GM18951 (cell line): ENCODE results near the gene MCOLN3.

Experiments used
- POLR2A ChIP-seq: IDR thresholded peaks from 4 replicates; pipeline ENCODE4 v1.6.1; 2011; ENCODE audit warnings: mild to moderate bottlenecking; ENCODE audit not compliant: insufficient read length, insufficient read depth; ENCODE audit errors: extremely low read depth
- in situ Hi-C: fragments of 300-500 bp; cut with MboI; formaldehyde crosslinking; loops from one replicate; pipeline ENCODE4 v1.12.0; 2022; ENCODE audit warnings: low sequenced_read_pairs, mixed read lengths, inconsistent platforms; ENCODE audit not compliant: unreplicated experiment

The MCOLN3 gene

GRCh38 chr1:85048296-85049064, at the start of gene MCOLN3:
MCOLN3 (minus strand) TSS chr1:85048500; CDS start chr1:85045360, 3,140 bp downstream.
- in situ Hi-C loops = no loop called here
- peak; percentile 32 for TF ChIP-seq POLR2A

GRCh38 chr1:85093644-85094043, 45.3 kb upstream of the MCOLN3 start:
- TF ChIP-seq POLR2A = no peak
- in situ Hi-C loops = no loop called here

GRCh38 chr1:85091671-85092280, 43.5 kb upstream of the MCOLN3 start:
- in situ Hi-C loops = no loop called here
- TF ChIP-seq POLR2A = no peak

- no peak for TF ChIP-seq POLR2A
- in situ Hi-C loops = no loop called here
Observed at GRCh38 chr1:85090225-85090624, 41.9 kb upstream of the MCOLN3 start.

- no peak for TF ChIP-seq POLR2A
- in situ Hi-C loops = no loop called here
Observed at GRCh38 chr1:85089203-85089602, 40.9 kb upstream of the MCOLN3 start.

- TF ChIP-seq POLR2A = no peak
- in situ Hi-C loops = no loop called here
Observed at GRCh38 chr1:85088408-85088784, 40.1 kb upstream of the MCOLN3 start.

GRCh38 chr1:85087659-85088407, 39.5 kb upstream of the MCOLN3 start:
- in situ Hi-C loops = no loop called here

GRCh38 chr1:85085417-85085816, 37.1 kb upstream of the MCOLN3 start:
- no peak for TF ChIP-seq POLR2A
- in situ Hi-C loops = no loop called here

More at GRCh38 chr1:85087659-85088407, 39.5 kb upstream of the MCOLN3 start:
- TF ChIP-seq POLR2A = no peak

GRCh38 chr1:85078903-85079302, 30.6 kb upstream of the MCOLN3 start:
- in situ Hi-C loops = no loop called here
- TF ChIP-seq POLR2A = no peak

GRCh38 chr1:85074365-85074964, 26.2 kb upstream of the MCOLN3 start:
- no peak for TF ChIP-seq POLR2A
- in situ Hi-C loops = no loop called here

- in situ Hi-C loops = no loop called here
- no peak for TF ChIP-seq POLR2A
Observed at GRCh38 chr1:85070972-85071492, 22.7 kb upstream of the MCOLN3 start.

GRCh38 chr1:85068846-85069245, 20.5 kb upstream of the MCOLN3 start:
- in situ Hi-C loops = no loop called here

GRCh38 chr1:85065550-85065949, 17.2 kb upstream of the MCOLN3 start:
- TF ChIP-seq POLR2A = no peak
- in situ Hi-C loops = no loop called here

More at GRCh38 chr1:85068846-85069245, 20.5 kb upstream of the MCOLN3 start:
- TF ChIP-seq POLR2A = no peak
